A549 (cell line): ENCODE measurements around the gene MEIS1.

ENCODE experiments used
- EP300 ChIP-seq, 2 experiments: fragments of >200 bp; sonication (Bioruptor Twin); formaldehyde crosslinking; IDR thresholded peaks; 2 replicates in 1 of 2; 3 replicates in 1 of 2; pipeline ENCODE4 v1.6.1; 2016 to 2017
- MYC ChIP-seq: IDR thresholded peaks from 2 replicates; pipeline ENCODE4 v1.6.1; 2012; ENCODE audit warnings: mild to moderate bottlenecking, inconsistent platforms, low read length, improper control_type of control experiment, borderline replicate concordance
- NFE2L2 ChIP-seq: fragments of 150-350 bp; conservative IDR thresholded peaks from 2 replicates; pipeline ENCODE4 v1.6.1; 2014; ENCODE audit warnings: low read length
- TF ChIP-seq, protein P1 (sequence below): fragments of >200 bp; sonication (Bioruptor Twin); formaldehyde crosslinking; IDR thresholded peaks from 3 replicates; pipeline ENCODE4 v1.5.1; 2016

GRCh38 chr2:66507673-66508201 lies 72.8 kb downstream of the MEIS1 start:
- TF ChIP-seq MYC (no peak), EP300 (IDR thresholded peaks at IDR 0.05) (no peak), NFE2L2 (no peak)
- TF ChIP-seq, protein P1, sequence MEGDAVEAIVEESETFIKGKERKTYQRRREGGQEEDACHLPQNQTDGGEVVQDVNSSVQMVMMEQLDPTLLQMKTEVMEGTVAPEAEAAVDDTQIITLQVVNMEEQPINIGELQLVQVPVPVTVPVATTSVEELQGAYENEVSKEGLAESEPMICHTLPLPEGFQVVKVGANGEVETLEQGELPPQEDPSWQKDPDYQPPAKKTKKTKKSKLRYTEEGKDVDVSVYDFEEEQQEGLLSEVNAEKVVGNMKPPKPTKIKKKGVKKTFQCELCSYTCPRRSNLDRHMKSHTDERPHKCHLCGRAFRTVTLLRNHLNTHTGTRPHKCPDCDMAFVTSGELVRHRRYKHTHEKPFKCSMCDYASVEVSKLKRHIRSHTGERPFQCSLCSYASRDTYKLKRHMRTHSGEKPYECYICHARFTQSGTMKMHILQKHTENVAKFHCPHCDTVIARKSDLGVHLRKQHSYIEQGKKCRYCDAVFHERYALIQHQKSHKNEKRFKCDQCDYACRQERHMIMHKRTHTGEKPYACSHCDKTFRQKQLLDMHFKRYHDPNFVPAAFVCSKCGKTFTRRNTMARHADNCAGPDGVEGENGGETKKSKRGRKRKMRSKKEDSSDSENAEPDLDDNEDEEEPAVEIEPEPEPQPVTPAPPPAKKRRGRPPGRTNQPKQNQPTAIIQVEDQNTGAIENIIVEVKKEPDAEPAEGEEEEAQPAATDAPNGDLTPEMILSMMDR = no peak
